GM21423 (cell line): ENCODE results near the gene DOC2B.
"Not testable (repeated sequence)": the region's sequence is repeated elsewhere in the genome, so short reads cannot be mapped to it uniquely, and the experiment has no call there.

Experiments
- ATAC-seq: cut with Tn5 transposase; IDR thresholded peaks from one replicate; pipeline ENCODE4 v1.9.1; 2021; ENCODE audit warnings: mild to moderate bottlenecking, moderate library complexity; ENCODE audit not compliant: unreplicated experiment

DOC2B gene

DNA sequence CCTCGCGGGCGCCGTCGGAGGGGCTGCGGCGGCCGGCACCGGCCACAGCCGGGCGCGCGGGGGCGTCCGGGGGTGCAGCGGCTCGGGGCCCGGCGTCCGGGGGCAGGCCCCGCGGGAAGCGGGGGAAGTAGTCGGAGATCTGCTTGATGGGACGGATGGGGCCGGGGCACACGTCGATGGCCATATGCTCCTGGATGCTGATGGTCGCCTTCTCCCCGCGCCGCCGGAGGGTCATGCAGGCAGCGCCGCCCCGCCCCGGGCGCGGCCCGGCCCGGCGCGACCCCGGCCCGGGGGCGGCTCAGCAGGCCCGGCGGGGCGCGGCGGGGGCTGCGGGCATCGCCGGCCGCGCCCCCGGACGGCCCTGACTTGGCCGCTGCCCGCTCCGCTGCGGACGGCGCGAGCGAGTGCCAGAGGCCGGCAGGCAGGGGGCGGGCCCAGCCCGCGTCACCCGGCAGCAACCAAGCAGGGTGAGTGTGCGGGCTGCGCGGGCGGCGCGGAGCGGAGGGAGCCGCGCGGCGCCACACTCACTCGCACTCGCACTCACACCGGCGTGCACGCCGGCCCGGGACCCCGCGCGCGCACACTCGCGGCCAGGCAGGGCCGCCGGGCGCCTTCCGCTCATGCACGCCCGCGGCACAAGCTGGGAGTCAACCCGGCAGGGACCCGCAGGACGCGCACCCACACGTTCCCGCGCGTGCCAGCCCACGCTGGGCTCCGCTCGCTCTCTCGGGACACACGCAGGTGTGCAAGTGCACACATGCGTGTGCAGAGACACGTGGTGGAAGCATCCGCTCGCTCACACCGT lies at the start of gene DOC2B:
DOC2B (minus strand) TSS at position 406 of the 805 bp plus-strand sequence; CDS start at position 235, 171 bp downstream.
- ATAC-seq, result no peak

DNA sequence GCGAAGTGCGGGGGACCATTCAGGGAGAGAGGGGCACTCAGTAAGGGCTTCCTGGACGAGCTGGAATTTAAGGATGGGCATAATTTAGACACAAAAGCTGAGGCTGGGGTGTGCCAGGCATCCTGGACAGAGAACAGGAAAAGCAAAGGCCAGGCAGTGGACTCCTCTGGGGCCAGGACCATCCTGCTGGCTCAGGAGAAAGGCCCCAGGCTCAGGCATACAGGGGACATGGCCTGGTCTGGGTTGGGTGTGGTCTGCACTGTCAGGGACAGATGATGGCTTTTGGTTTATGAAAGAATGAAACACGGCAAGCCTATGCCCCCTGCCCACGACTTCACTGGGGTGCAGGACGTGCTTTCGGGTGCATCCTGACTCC lies 48.9 kb upstream of the DOC2B start:
- no peak for ATAC-seq

GRCh38 chr17:229709-230394 lies 48.4 kb upstream of the DOC2B start:
- no peak for ATAC-seq

DNA sequence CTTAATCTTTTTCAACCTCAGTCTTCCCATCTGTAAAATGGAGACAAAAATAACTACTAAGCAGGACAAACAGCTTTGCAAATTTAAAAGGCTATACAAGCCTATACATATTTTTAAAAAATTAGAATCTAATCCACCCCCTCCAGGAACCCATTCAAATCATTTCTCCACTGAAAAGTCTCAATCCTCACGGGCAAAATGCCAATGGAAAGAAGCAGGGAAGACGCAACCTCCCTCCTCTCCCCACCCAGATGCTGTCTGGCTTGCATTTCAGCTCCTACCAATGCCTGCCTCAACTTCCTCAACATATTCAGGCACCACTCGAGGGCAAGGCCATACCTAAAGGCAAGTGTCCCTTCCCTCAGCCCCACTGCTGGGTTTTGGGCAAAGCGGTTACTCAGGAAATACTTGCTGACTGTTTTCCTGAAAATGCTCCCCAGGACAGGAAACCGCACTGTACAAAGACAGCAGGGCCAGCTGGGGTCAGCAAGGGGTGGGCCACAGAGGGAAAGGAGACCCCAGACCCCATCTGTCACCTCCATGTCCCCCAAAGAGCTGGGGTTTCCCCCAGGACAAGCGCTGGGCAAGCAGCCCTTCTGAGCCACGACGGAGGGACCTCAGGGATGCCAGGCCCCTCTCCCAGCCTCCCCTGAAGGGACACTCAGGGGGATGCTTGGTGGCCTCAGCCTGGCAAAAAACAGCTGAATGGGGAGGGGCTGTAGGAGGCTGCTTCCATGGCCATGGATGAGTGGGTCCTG lies 47.7 kb upstream of the DOC2B start:
- no peak for ATAC-seq

- ATAC-seq, result no peak
Observed at GRCh38 chr17:227946-228615, 46.6 kb upstream of the DOC2B start.

- ATAC-seq, result no peak
Observed at GRCh38 chr17:227078-227945, 45.9 kb upstream of the DOC2B start.

DNA sequence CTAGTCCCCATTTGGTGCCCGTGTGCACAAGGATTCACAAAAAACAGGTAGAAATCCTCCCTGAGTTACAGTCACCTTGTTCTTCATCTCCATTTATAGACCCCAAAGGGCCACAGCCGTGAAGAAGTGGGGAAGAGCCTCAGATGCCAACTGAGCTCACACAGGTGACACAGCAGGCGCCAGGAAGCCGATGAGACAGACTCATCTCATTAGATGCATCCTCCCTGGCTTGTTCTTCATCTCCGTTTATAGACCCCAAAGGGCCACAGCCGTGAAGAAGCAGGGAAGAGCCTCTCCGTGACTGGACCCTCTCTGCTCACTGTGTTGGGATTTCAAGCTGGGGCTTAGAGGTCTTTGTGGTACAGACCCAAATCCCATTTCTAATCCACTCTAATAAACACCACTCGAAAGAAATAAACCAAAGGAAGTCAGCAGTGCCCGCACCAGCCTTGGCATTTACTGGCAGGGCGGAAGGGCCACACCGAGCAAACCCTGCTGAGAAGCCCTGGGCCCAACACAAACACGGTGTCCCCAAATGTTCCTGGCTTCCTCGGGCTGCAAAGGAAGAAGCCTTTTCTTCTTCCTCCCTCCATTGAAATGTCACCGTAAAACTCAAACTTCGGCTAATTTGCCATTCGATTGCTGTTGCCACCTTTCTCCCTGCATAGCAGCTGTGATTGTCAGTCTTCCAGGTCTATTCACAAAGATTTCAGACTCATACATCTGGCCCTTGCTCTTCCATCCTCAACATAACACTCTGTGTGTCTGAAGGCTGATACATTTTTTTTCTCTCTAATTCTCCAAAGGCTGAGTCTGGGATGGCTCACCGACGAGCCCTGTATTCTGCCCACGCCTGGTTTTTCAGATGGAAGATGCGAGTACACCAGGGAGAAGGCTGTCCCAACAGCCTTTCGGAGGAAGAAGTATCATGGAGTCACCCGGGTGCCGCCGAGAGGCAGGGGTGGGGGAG lies 44.9 kb upstream of the DOC2B start:
- no peak for ATAC-seq

- no peak for ATAC-seq
Observed at GRCh38 chr17:225551-225950, 44.1 kb upstream of the DOC2B start.

DNA sequence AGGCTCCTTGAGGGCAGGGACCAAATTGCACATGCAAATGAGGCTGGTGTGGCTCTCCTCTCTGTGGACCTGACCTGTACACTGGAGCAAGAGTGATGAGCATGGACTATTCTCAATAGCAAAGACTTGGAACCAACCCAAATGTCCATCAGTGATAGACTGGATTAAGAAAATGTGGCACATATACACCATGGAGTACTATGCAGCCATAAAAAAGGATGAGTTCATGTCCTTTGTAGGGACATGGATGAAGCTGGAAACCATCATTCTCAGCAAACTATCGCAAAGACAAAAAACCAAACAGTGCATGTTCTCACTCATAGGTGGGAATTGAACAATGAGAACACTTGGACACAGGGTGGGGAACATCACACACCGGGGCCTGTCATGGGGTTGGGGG lies 43.1 kb upstream of the DOC2B start:
- not testable (repeated sequence) for ATAC-seq

GRCh38 chr17:223723-224471 lies 42.4 kb upstream of the DOC2B start:
- ATAC-seq, result no peak

GRCh38 chr17:222172-222571 lies 40.7 kb upstream of the DOC2B start:
- no peak for ATAC-seq

GRCh38 chr17:219696-220095 lies 38.2 kb upstream of the DOC2B start:
- no peak for ATAC-seq

GRCh38 chr17:218432-219110 lies 37.1 kb upstream of the DOC2B start:
- no peak for ATAC-seq

GRCh38 chr17:216625-217024 lies 35.2 kb upstream of the DOC2B start:
- ATAC-seq, result no peak

GRCh38 chr17:215563-216478 lies 34.4 kb upstream of the DOC2B start:
- ATAC-seq, result not testable (repeated sequence)

DNA sequence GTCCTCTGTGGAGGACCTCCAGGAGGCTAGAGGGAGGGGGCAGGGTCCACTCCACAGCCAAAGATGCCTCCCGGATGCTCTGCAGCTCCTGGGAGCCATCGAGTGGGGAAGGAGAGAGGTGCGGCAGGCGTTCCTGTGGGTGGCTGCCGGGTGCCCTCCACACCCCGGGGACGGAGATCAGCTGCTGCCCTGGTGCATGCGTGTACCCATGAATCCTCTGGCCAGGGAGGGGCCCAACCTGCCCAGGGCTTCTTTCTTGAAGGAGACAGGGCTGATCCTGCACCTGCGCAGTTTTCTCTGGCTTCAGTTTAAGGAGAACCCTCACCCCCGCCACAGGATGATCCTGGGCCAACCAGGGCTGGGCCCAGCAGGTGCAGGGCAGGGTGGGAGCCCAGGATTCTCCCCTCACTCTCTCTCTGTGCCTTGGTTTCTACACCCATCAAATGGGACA lies 33.5 kb upstream of the DOC2B start:
- ATAC-seq, result no peak
